ENCODE measurements around the gene RINT1. TPM values are rescaled to one million over a fixed set of nuclear protein-coding genes. Genes with fewer than 3 reads are reported as not detected.

The RINT1 gene
- total RNA-seq, 1 donor from 2014 or later, result 28.5 TPM

GRCh38 chr7:105610165-105610930 lies 78.3 kb downstream of the RINT1 start:
- TF ChIP-seq, protein P1, sequence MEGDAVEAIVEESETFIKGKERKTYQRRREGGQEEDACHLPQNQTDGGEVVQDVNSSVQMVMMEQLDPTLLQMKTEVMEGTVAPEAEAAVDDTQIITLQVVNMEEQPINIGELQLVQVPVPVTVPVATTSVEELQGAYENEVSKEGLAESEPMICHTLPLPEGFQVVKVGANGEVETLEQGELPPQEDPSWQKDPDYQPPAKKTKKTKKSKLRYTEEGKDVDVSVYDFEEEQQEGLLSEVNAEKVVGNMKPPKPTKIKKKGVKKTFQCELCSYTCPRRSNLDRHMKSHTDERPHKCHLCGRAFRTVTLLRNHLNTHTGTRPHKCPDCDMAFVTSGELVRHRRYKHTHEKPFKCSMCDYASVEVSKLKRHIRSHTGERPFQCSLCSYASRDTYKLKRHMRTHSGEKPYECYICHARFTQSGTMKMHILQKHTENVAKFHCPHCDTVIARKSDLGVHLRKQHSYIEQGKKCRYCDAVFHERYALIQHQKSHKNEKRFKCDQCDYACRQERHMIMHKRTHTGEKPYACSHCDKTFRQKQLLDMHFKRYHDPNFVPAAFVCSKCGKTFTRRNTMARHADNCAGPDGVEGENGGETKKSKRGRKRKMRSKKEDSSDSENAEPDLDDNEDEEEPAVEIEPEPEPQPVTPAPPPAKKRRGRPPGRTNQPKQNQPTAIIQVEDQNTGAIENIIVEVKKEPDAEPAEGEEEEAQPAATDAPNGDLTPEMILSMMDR (IDR thresholded peaks at IDR 0.05; ENCODE audit: unreplicated experiment), result no peak
- no peak overlapping the region for H3K4me3 Mint-ChIP-seq
- no peaks in the 10 kb centered on the region for H3K27me3 Mint-ChIP-seq (ENCODE audit: low read depth)
- H3K9me3 Mint-ChIP-seq, result no peaks in the 10 kb centered on the region
- no peaks in the 10 kb centered on the region for H3K4me1 Mint-ChIP-seq
- H3K27ac Mint-ChIP-seq, result no peak overlapping the region
- DNase-seq (ENCODE audit: low spot score in 2 of 2, unreplicated experiment in 2 of 2), result no peak
- H3K36me3 Mint-ChIP-seq, result peaks cover 9% of the 10 kb centered on the region

- no peaks in the 10 kb centered on the region for H3K9me3 Mint-ChIP-seq
- H3K36me3 Mint-ChIP-seq, result peaks cover 13% of the 10 kb centered on the region
- TF ChIP-seq, protein P1 (IDR thresholded peaks at IDR 0.05; ENCODE audit: unreplicated experiment), result no peak
- DNase-seq (ENCODE audit: low spot score in 2 of 2, unreplicated experiment in 2 of 2), result no peak
- H3K4me3 Mint-ChIP-seq, result no peak overlapping the region
- H3K27me3 Mint-ChIP-seq (ENCODE audit: low read depth), result no peaks in the 10 kb centered on the region
- H3K27ac Mint-ChIP-seq, result no peak overlapping the region
- no peaks in the 10 kb centered on the region for H3K4me1 Mint-ChIP-seq
Observed at GRCh38 chr7:105611856-105612775, 80.1 kb downstream of the RINT1 start.

DNA sequence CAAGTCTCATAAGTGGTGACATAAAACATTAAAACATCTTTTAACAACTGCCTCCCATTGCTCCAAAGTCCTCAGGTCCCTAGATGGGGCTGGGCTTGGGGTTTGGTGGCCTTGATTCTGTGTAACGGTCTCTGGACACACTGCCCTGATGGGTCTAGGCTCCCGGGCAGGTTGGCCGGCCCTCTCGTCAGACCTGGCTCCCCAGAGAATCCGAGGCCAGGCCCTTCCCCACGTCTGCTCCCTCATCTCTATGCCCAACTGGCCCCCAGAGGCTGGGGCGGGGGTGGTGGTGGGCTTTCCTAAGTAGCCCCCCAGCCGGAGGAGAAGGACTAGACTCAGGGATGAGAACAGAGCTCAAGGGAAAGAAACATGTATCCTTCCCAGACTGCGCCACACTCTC lies 80.8 kb downstream of the RINT1 start:
- DNase-seq (ENCODE audit: low spot score in 2 of 2, unreplicated experiment in 2 of 2), result no peak
- Mint-ChIP-seq H3K9me3 (no peaks in the 10 kb centered on the region), H3K4me1 (no peaks in the 10 kb centered on the region), H3K27me3 (ENCODE audit: low read depth) (no peaks in the 10 kb centered on the region), H3K27ac (no peak overlapping the region), H3K4me3 (no peak overlapping the region), H3K36me3 (peaks cover 13% of the 10 kb centered on the region)
- TF ChIP-seq, protein P1 (IDR thresholded peaks at IDR 0.05; ENCODE audit: unreplicated experiment), result no peak

- TF ChIP-seq, protein P1 (IDR thresholded peaks at IDR 0.05; ENCODE audit: unreplicated experiment), result no peak
- Mint-ChIP-seq H3K4me1 (no peaks in the 10 kb centered on the region), H3K9me3 (no peaks in the 10 kb centered on the region), H3K36me3 (peaks cover 16% of the 10 kb centered on the region), H3K4me3 (no peak overlapping the region), H3K27me3 (ENCODE audit: low read depth) (no peaks in the 10 kb centered on the region), H3K27ac (no peak overlapping the region)
- DNase-seq (ENCODE audit: low spot score in 2 of 2, unreplicated experiment in 2 of 2), result no peak
Observed at GRCh38 chr7:105613611-105614330, 81.8 kb downstream of the RINT1 start.

DNA sequence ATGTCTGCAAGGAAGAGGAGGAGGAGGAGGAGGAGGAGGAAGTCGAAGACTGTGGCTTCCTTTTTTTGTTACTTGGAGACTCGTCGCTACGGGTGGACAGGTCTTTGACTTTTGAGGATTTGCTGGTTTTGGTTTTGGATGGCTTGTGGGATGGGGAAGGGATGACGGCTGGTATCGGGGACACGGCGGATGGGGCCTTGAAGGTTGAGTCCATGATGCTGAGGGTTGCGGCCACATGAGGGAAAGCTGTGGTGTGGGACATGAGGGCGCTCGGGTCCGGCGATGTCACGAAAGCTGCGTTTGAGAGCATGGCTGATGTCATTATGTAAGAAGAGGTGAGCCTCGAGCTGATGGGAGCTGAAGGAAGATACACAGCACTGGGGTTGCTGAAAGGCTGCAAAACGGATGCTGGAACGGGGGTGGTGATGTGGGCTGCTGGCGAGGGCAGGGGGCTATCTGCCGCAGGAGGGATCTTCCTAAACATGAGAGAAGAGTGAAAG lies 82.4 kb downstream of the RINT1 start:
- TF ChIP-seq, protein P1 (IDR thresholded peaks at IDR 0.05; ENCODE audit: unreplicated experiment), result no peak
- no peaks in the 10 kb centered on the region for H3K4me1 Mint-ChIP-seq
- H3K27me3 Mint-ChIP-seq (ENCODE audit: low read depth), result no peaks in the 10 kb centered on the region
- H3K27ac Mint-ChIP-seq, result no peak overlapping the region
- DNase-seq (ENCODE audit: low spot score in 2 of 2, unreplicated experiment in 2 of 2), result no peak
- H3K4me3 Mint-ChIP-seq, result no peak overlapping the region
- H3K36me3 Mint-ChIP-seq, result peaks cover 17% of the 10 kb centered on the region
- H3K9me3 Mint-ChIP-seq, result no peaks in the 10 kb centered on the region
